Caco-2 (cell line): ENCODE data around the gene DDN. TPM values are rescaled to one million over a fixed set of nuclear protein-coding genes. Genes with fewer than 3 reads are reported as not detected.

ENCODE experiments used
- BruUV-seq: library from RNA; stranded (reverse); fragments of 400-500 nt; replicated peaks from 2 replicates; lab custom pipeline; 2021; lab: Mats Ljungman, UMichigan
- CTCF ChIA-PET: fragments of 300-600 bp; sonication (Branson Sonifier 250); formaldehyde crosslinking; loops from one replicate; lab custom pipeline; 2022; ENCODE audit warnings: antibody characterized with exemption; lab: Charles Lee
- POLR2A ChIA-PET: fragments of 300-600 bp; sonication (Branson Sonifier 250); formaldehyde crosslinking; loops from one replicate; lab custom pipeline; 2022; ENCODE audit warnings: antibody characterized with exemption; lab: Charles Lee
- DNase-seq, 2 experiments: peaks; one replicate each; pipeline versions ENCODE4 v3.0.0 to v3.0.0-alpha.2; 2020 to 2022
- H3K27me3 ChIP-seq: replicated peaks from 2 replicates; pipeline ENCODE4 v1.6.0; 2011; ENCODE audit warnings: low read length; ENCODE audit not compliant: control insufficient read depth, insufficient read depth
- H3K36me3 ChIP-seq: 2 replicates; pipeline ENCODE4 v1.5.1; 2011; ENCODE audit warnings: low read length; ENCODE audit not compliant: control insufficient read depth, insufficient read depth
- H3K4me1 ChIP-seq: fragments of 250-450 bp; sonication (Bioruptor Pico); 2 replicates; pipeline ENCODE4 v1.5.1; 2020; ENCODE audit warnings: mild to moderate bottlenecking
- H3K4me3 ChIP-seq: 2 replicates; pipeline ENCODE4 v1.5.1; 2011; ENCODE audit warnings: low read depth, mild to moderate bottlenecking, control low read depth, low read length
- H3K9me3 ChIP-seq: fragments of 250-450 bp; sonication (Bioruptor Pico); 2 replicates; pipeline ENCODE4 v1.5.1; 2020; ENCODE audit warnings: mild to moderate bottlenecking, moderate library complexity
- H3K27ac Mint-ChIP-seq: one replicate; pipeline ENCODE4 v1.8.0; 2022; ENCODE audit warnings: mixed read lengths; ENCODE audit not compliant: unreplicated experiment
- H3K27me3 Mint-ChIP-seq: one replicate; pipeline ENCODE4 v1.8.0; 2022; ENCODE audit warnings: mixed read lengths; ENCODE audit not compliant: insufficient read depth, unreplicated experiment
- H3K36me3 Mint-ChIP-seq: one replicate; pipeline ENCODE4 v1.8.0; 2022; ENCODE audit warnings: mild to moderate bottlenecking, mixed read lengths; ENCODE audit not compliant: insufficient read depth, unreplicated experiment
- H3K4me1 Mint-ChIP-seq: one replicate; pipeline ENCODE4 v1.8.0; 2022; ENCODE audit warnings: low read depth, mixed read lengths; ENCODE audit not compliant: unreplicated experiment
- H3K4me3 Mint-ChIP-seq: one replicate; pipeline ENCODE4 v1.8.0; 2022; ENCODE audit warnings: mild to moderate bottlenecking, moderate library complexity, mixed read lengths; ENCODE audit not compliant: unreplicated experiment
- H3K9me3 Mint-ChIP-seq: one replicate; pipeline ENCODE4 v1.8.0; 2022; ENCODE audit warnings: mixed read lengths; ENCODE audit not compliant: unreplicated experiment
- CTCF ChIP-seq, 2 experiments: fragments of 200-600 bp in 1 of 2; IDR thresholded peaks; 1 replicate in 1 of 2; 2 replicates in 1 of 2; pipeline versions ENCODE4 v1.5.1 to v1.8.0; 2011 to 2022; ENCODE audit warnings: antibody characterized with exemption in 1 of 2, control low read depth in 1 of 2, inconsistent platforms in 1 of 2, low read depth in 1 of 2, low read length in 1 of 2, mild to moderate bottlenecking in 1 of 2, moderate library complexity in 1 of 2; ENCODE audit not compliant: insufficient read depth in 1 of 2, severe bottlenecking in 1 of 2, unreplicated experiment in 1 of 2
- intact Hi-C: fragments of 100-400 bp; cut with micrococcal nuclease; formaldehyde crosslinking; loops from one replicate; pipeline ENCODE4 v1.10.0; 2022; ENCODE audit not compliant: unreplicated experiment
- total RNA-seq: library from RNA; stranded (reverse); gene quantifications from 2 replicates; pipeline ENCODE4 v1.2.3, GENCODE V29; 2022

DDN gene
- total RNA-seq, 1 experiment from 2014 or later, result 1.9 TPM

DNA sequence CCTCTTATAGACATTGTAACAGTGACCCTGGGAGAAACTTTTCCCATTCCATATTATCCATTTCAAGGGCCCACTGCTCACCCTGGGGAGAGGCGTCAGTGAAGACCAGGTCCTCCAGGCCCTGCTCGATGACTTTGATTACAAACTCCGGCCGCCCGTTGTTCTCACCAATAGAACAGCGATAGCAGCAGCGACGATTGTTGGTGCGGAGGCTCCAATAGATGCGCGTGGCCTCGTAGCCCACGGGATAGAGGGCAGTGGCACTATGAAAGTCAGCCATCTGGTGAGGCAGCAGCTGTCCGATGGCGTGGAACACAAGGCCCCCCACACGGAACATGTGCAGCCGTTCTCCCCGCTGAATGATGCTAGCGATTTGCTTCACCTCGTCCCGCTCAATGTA, 26.9 kb upstream of the DDN start:
- ChIA-PET POLR2A (no interaction called here), CTCF (interaction anchor here (0.7 to 0.8 kb wide), 2 partner anchors 11 to 32 kb away, joined by 3 to 4 read pairs; no protein-coding TSS in a partner anchor)
- no peak overlapping the region for H3K27ac Mint-ChIP-seq
- intact Hi-C loops, result no loop called here
- peaks cover 90% of the 10 kb centered on the region for H3K36me3 Mint-ChIP-seq
- Histone ChIP-seq H3K27me3 (no peaks in the 10 kb centered on the region), H3K9me3 (no peaks in the 10 kb centered on the region), H3K36me3 (peaks cover 12% of the 10 kb centered on the region), H3K4me3 (no peak overlapping the region), H3K4me1 (no peaks in the 10 kb centered on the region)
- no peak for DNase-seq
- no peaks in the 10 kb centered on the region for H3K9me3 Mint-ChIP-seq
- TF ChIP-seq CTCF (IDR thresholded peaks at IDR 0.05; ENCODE audit: insufficient read depth in 1 of 2, low read depth in 1 of 2, low read length in 1 of 2, severe bottlenecking in 1 of 2, unreplicated experiment in 1 of 2), result no peak
- no peaks in the 10 kb centered on the region for H3K27me3 Mint-ChIP-seq
- BruUV-seq, result no TSS peak
- H3K4me1 Mint-ChIP-seq, result no peaks in the 10 kb centered on the region
- no peak overlapping the region for H3K4me3 Mint-ChIP-seq

DNA sequence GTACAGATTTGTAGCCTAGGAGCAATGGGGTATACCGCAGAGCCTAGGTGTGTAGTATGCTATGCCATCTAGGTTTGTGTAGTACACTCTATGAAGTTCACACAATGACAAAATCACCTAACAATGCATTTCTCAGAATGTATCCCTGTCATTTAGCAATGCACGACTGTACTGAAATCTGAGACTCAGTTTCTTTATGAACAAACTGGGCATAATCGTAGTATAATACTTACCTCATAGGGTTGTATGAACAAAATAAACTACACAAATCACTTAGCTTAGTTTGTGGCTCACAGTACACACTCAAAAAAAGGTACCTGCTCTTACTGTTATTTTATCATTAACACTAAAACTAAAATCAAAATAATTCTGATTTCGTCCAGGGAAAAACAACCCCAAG, 26.3 kb upstream of the DDN start:
- no peaks in the 10 kb centered on the region for H3K4me1 Mint-ChIP-seq
- Histone ChIP-seq H3K27me3 (no peaks in the 10 kb centered on the region), H3K4me3 (no peak overlapping the region), H3K9me3 (no peaks in the 10 kb centered on the region), H3K36me3 (peaks cover 12% of the 10 kb centered on the region), H3K4me1 (no peaks in the 10 kb centered on the region)
- intact Hi-C loops, result no loop called here
- DNase-seq, result no peak
- no peaks in the 10 kb centered on the region for H3K9me3 Mint-ChIP-seq
- no peak overlapping the region for H3K27ac Mint-ChIP-seq
- no peak for TF ChIP-seq CTCF (IDR thresholded peaks at IDR 0.05; ENCODE audit: insufficient read depth in 1 of 2, low read depth in 1 of 2, low read length in 1 of 2, severe bottlenecking in 1 of 2, unreplicated experiment in 1 of 2)
- H3K36me3 Mint-ChIP-seq, result peaks cover 90% of the 10 kb centered on the region
- H3K4me3 Mint-ChIP-seq, result no peak overlapping the region
- ChIA-PET CTCF (interaction anchor here (0.7 kb wide), 1 partner anchor 11 kb away, joined by 3 read pairs; no protein-coding TSS in a partner anchor), POLR2A (no interaction called here)
- BruUV-seq, result no TSS peak
- no peaks in the 10 kb centered on the region for H3K27me3 Mint-ChIP-seq

DNA sequence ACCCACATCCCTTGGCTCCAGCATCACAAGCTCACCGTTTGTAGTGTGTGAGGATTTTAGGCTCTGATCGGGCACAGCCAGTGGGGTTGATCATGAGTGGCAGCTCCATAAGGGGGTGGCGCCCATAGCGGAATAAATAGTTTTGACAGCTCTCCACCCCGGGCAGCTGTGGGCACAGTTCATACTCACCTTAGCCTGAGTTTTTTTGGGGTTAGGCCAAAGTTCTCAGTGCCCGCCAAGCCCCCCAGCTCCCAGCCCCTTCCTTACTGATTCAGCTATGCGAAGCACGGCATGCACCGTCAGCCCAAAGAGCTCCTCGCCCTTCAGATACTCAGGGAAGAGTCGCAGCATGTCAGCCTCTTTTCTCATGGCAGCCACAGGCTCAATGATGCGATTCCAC, 25.4 kb upstream of the DDN start:
- ChIA-PET CTCF (interaction anchor here (0.5 kb wide), 1 partner anchor 54 kb away, joined by 3 read pairs; no protein-coding TSS in a partner anchor), POLR2A (interaction anchor here (0.6 kb wide), 1 partner anchor 235 kb away, joined by 7 read pairs; no protein-coding TSS in a partner anchor)
- Mint-ChIP-seq H3K9me3 (no peaks in the 10 kb centered on the region), H3K4me1 (peaks cover 2% of the 10 kb centered on the region), H3K27ac (no peak overlapping the region), H3K4me3 (no peak overlapping the region), H3K36me3 (peaks cover 88% of the 10 kb centered on the region), H3K27me3 (no peaks in the 10 kb centered on the region)
- intact Hi-C loops, result no loop called here
- TF ChIP-seq CTCF (IDR thresholded peaks at IDR 0.05; ENCODE audit: insufficient read depth in 1 of 2, low read depth in 1 of 2, low read length in 1 of 2, severe bottlenecking in 1 of 2, unreplicated experiment in 1 of 2), result no peak
- H3K4me1 ChIP-seq, result no peaks in the 10 kb centered on the region
- no peaks in the 10 kb centered on the region for H3K27me3 ChIP-seq
- DNase-seq, result no peak
- no peaks in the 10 kb centered on the region for H3K9me3 ChIP-seq
- peaks cover 12% of the 10 kb centered on the region for H3K36me3 ChIP-seq
- H3K4me3 ChIP-seq, result no peak overlapping the region
- no TSS peak for BruUV-seq
